NCI-H460 (cell line): ENCODE data around the gene NAXE. TPM values are rescaled to one million over a fixed set of nuclear protein-coding genes. Genes with fewer than 3 reads are reported as not detected.
"Not testable (repeated sequence)": the region's sequence is repeated elsewhere in the genome, so short reads cannot be mapped to it uniquely, and the experiment has no call there.

Source experiments
- DNase-seq: peaks from one replicate; pipeline ENCODE4 v3.0.0-alpha.2; 2016; ENCODE audit warnings: low read depth; ENCODE audit errors: extremely low read depth
- total RNA-seq: library from RNA; depleted of rRNA; stranded (reverse); fragments of >200 nt; shearing (Covaris generic); gene quantifications from 2 replicates; pipeline ENCODE4 v1.2.3, GENCODE V29; 2014

The NAXE gene
- total RNA-seq, 1 experiment from 2014 or later: 235 TPM

DNA sequence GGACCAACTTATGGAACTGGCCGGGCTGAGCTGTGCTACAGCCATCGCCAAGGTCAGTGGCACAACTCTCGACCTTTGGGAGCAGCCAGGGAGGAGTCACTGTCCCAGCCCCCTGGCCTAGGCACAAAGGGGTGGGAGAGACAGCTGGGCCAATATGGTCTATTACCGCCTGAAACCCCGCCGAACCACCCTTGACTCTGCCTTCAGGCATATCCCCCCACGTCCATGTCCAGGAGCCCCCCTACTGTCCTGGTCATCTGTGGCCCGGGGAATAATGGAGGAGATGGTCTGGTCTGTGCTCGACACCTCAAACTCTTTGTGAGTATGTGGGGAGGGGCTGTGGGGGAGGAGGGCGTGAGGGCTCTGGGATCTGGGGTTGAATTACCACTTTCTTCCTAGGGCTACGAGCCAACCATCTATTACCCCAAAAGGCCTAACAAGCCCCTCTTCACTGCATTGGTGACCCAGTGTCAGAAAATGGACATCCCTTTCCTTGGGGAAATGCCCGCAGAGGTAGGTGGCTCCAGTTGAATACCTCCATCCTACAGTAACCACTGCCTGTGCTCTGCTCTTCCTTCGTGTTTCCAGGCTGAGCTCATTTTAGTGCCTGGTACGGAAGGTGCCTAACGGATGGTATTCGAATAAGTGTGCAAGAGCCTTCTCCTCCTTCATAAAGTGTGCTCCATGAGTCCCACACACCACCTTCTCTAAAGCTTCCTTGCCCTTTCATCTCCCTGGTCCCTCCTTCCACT is 758 bp downstream of the NAXE start:
- DNase-seq: no peak

DNA sequence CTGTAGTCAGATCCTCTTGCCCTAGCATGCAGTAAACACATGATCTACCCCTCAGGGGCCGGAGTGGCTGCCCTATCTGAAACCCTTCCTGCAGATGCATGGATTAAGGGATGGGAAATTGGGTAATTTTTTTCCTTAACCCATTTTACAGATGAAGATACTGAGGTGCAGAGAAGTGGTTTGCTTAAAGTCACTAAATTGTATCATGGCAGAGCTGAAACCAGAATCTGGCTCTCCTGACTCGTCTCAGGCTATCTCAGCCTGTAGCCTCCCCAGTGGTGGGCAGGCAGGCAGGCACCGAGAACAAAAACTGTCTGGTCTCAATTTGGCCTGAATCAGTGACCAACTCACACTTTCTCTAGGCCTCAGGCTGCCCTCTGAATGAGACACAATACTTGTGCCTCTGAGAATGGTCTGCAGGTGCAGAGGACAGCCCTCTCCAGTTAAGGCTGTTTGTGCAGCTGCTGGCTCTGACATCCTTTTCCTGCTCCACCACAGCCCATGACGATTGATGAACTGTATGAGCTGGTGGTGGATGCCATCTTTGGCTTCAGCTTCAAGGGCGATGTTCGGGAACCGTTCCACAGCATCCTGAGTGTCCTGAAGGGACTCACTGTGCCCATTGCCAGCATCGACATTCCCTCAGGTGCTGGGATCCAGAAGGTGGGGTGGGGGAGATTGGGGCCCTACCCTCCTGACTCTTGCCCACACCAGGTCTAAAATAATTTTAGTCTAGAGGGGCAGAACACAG is 1.5 kb downstream of the NAXE start:
- DNase-seq: no peak

DNA sequence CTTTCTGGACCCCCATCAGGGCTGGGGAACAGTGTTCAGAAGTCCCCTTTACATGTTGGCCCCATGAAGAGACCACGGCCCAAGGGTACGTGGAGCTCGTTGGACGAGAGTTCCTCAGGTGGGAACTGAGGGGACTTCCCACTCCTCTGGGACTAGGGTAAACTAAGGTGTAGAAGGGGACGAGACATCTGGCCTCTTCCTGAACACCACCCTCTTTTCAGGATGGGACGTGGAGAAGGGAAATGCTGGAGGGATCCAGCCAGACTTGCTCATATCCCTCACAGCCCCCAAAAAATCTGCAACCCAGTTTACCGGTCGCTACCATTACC is 2.0 kb downstream of the NAXE start:
- DNase-seq: no peak

DNA sequence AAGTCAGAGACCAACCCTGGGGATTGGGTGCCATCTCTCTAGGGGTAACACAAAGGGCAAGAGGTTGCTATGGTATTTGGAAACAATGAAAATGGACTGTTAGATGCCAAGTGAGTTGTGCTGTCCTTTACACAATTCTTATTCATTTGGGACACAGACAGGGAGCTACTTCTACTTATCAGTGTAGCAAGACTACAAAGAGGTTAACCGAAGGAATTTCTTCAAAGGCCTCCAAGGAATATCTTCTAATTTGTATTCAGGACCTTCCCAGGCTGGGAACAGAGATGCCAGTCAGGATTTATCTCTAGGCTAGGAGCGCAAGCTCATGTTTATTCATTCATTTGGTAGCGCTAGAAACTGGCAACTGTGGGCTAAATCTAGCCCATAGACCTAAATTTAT is 2.6 kb downstream of the NAXE start:
- DNase-seq: no peak

DNA sequence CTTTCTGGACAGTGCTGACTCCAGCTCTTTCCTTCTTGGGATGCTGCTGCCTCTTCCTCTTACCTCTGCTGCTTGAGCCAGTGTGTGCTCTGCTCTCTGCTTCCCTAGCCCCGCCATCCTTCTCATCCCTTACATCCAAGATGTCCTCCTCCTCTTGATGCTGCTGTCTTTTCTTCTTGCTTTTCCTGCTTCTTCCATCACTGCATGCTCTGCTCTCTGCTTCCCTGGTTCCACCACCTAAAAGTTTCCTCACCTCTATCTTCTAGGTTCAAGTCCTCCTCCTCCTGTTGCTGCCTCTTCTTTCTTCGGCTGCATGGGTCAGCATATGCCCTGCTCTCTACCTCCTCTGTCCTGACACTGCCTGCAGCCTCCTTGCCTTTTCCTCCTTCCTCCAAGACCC is 3.4 kb downstream of the NAXE start:
- no peak for DNase-seq

DNA sequence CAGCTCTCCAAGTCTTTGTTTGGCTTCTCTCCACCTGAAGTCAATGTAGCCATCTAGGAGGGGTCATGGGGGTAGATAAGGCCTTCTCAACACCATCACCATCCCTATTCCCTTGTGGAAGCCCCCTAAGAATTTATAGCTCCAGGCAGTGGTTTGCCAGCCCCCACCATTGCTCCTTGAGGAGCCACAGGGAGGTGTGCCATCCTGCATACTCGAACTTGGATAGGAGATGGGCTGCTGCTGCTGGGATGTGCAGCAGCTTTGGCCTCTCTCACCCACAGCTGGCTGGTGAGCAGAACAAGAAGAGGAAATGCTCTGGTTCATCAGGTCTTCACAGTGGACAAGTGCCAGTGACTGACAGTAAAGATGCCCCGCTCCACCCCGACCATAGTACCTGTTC is 4.8 kb downstream of the NAXE start:
- no peak for DNase-seq

DNA sequence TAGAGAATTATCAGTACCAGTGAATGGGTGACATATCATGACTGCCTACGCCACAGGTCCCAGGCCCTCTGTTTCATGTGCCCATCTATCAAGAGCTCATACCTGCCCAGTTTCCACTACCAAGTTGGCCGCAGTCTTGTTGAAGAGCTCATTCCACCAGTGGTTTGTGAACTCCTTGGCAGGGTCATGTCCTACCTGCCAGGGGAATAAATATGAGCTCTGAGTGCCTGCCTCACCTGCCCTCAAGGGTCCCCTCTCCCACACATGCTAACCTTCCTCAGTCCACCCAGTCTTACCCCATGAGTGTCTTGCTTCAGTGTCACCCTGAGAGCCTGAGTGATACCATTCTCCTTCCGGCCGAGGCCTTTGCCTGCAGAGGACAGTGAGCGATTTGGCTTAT is 6.5 kb downstream of the NAXE start:
- no peak for DNase-seq

DNA sequence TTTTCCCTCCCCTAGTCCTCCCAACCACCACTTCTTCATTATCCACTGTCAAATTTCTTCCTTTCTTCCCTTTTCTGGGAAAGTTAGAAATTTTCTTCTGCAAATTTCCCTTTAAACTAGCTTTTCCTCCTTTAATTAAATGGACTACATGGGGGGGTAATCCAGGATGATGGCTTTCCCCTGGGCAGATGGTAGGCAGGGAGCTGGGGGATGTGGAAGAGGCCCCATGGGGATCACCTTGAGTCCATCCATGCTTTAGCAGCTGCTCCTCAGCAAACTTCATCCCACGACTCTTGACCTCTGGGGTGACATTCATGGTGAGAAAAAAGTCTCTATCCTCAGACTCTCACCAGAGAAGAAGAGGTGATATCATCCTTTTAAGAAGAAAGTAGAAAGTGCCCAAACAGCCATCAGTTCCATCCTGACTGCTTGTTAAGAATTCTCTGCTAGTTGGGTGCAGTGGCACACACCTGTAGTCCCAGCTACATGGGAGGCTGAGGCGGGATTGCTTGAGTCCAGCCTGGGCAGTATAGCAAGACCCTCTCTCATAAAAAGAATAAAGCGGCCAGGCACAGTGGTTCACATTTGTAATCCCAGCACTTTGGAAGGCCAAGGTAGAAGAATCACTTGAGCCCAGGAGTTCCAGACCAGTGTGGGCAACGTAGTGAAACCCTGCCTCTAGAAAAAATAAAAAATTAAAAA is 7.3 kb downstream of the NAXE start:
- no peak for DNase-seq

DNA sequence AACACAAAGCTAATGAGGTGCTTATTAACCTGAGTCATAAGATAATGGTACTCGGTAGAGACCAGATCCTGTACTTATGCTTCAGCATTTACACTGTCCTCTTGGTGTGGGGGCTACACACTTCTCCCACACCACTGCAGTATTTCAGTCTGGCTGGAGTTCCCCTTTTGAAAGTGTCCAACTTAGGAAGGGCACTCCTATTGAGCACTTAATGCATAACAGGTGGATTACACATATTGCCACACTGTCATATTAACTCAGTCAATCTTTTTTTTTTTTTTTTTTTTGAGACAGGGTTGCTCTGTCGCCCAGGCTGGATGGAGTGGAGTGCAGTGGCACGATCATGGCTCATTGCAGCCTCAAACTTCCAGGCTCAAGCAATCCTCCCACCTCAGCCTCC is 8.2 kb downstream of the NAXE start:
- DNase-seq: no peak

DNA sequence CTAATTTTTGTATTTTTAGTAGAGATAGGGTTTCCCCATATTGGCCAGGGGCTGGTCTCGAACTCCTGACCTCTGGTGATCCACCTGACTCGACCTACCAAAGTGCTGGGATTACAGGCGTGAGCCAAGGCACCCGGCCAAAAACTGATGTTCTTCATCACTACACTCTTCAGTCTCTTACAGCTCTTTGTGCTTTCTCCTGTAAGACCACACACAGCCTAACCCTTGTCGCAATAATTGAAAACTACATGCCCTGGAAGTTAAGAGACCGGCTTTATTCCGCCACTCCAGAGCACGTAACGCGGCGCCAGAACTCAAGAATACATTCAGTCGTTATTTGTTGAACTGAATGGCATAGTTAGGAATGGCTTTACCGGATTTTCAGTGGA is 9.2 kb downstream of the NAXE start:
- DNase-seq: no peak

DNA sequence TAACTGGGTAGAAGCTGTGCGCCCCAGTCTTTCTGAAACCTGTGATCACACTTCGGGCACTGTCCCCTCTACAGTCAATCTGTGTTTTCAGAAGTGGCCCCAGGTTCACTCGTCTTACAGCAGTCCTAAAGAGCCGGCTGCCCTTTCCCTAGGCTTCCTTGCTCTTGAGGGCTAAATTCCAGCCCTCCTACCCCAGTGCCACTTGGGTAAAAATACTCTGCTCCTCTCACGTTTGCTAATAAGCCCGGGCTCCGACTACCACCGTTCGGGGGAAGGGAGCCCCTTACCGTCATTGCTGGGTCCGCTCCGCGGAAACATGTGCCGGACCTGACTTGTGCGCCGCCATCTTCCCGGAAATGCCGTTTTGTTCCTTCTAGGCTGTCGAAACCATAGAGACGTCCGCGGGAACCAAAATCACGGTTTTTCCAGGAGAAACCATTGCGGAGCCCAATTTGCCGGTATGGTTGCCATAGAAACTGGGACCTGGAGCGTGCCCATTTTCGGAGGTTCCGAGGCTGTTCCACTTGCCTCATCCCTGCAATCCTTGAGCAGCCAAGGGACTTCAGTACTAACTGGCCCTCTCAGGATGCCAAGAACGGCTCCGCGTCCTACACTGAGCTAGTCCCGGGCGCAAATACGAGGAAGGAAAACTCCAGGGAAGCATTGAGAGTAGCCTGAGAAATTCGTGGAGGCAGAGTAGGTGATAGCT is 9.7 kb downstream of the NAXE start, which contains the start of gene GPATCH4:
Gene GPATCH4, minus strand, starts transcription at position 358 of the 709 bp plus-strand sequence.
- DNase-seq: peak; percentile 67

DNA sequence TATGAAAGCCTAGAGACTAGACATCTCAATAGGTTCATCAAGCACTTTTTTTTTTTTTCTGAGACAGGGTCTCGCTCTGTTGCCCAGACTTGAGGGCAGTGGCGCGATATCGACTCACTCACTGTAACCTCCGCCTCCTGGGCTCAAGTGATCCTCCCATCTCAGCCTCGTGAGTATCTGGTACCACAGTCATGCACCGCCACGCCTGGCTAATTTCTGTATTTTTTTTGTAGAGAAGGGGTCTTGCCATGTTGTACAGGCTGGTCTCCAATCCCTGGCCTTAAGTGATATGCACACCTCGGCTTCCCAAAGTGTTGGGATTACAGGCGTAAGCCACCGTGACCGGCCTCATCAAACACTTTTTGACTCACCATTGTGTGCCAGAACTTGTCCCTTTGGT is 10.3 kb downstream of the NAXE start:
- no peak for DNase-seq

DNA sequence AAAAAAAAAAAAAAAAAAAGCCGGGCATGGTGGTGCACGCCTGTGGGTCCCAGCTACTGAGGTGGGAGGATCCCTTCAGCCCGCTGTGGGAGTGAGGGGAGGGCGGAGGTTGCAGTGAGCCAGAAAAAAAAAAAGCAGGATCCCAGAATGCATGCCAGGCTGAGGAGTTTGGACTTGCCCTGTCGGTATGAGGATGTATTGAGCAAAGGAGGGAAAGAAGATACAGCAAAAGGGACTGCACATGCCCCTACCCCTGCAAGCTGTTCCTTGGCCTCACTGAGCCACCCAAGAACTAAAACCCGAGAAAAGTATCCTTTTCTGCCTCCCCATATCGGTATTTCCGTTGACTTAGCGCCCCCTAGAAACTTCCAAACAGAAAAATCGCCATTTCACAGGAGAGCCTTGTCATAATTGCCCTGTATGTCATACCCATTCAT is 11.0 kb downstream of the NAXE start:
- no peak for DNase-seq

DNA sequence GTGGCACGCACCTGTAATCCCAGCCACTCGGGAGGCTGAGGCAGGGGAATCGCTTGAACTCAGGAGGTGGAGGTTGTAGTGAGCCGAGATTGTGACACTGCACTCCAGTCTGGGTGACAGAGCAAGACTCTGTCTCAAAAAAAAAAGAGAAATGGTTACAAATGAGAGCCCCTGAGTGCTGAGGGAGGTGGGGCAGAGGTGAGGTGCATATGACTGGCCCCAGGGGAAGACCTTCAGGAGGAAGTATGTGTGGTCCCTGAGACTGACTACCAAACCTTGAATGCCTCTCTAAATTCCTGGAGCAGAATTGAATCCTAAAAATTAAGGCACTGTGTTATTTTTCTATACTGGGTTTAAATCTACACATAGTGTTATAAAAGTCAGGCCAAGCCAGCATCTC is 15.8 kb downstream of the NAXE start:
- not testable (repeated sequence) for DNase-seq

DNA sequence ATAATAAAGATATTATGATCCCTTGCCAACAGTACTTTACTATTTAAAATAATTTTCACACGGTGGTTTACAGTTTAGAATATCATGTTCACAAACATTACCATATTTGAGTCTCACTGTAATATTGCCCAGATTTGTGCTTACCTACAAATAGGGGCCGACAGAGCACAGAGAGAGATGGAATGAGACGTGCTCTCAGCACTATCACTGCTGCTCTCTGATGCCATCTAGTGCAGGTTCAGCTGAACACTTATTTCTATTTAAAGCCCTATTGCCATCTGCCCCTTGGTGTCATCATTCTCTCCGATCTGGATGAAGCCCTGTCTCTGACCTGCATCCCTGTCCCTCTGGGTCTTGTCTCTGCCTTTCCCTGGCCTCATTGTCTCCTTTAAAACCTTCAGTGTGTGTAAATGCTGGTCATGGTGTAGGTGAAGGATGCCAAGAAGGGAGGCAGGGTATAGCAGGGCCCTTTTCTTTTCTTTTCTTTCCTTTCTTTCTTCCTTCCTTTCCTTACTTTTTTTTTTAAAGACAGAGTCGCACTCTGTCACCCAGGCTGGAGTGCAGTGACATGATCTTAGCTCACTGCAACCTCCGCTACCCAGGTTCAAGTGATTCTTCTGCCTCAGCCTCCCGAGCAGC is 16.6 kb downstream of the NAXE start:
- peak; percentile 88 for DNase-seq

DNA sequence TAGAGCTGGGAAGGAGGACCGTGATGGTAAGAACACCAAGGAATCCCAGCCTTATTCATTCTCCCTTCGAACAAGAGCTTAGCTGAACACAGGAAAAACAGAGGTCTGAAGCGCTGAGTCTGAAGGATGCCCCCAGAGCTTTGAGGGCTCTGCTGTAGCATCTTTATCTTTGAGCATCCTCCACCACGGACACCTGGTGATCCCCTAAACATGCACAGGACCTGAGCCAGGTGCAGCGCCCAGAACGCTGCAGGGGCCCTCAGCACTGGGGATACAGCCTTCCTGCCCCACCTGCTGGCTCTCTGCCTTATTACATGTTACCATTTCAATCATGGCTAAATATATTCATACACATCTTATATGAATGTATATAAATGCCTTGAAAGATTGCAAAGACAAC is 17.4 kb downstream of the NAXE start:
- DNase-seq: peak; percentile 60

DNA sequence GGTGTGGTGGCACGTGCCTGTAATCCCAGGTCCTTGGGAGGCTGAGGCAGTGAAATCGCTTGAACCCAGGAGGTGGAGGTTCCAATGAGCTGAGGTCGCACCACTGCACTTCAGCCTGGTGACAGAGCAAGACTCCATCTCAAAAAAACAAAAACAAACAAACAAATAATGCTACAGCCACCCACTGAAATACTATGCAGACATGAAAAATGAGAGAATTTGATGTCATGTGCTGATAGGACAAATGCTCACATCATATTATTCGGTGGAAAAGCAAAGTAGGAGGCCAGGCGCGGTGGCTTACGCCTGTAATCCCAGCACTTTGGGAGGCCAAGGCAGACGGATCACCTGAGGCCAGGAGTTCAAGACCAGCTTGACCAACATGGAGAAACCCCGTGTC is 18.5 kb downstream of the NAXE start:
- DNase-seq: not testable (repeated sequence)

DNA sequence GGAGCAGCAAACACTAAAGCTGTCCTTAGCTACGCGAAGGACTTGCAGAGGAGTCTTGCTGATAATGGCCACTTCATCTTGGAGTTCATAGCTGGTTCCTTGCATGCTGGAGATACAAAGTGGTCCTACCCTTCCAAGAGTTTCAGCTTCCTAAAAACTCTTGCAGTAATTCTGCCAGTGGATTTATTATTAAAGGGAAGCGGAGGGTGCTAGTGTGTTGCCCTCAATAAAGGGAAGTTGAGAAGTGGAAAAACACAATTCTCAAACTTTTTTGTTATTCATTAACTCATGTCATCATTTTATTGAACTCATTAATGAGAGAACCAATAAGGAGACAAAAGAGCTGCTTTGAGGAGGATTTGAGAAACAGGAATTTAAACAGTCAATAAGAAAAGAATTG is 21.1 kb downstream of the NAXE start:
- DNase-seq: no peak

DNA sequence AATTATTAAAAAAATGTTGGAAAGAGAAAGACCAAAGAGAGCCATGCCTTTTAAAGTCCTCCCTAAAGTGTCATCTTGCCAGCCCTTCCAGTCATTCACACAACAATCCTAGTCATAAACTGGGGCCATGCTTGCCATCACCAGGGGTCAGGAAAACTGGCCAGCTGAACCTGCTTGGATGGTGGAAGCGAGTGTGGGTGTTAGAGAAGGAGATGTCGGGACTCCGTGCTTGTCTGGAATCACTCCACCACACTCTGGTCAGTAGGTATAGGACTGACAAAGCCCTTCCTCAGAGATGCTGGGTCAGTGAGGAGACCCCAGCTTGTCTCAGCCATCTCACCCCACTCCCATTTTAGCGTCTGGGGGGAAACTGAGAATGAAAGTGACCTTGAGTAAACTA is 24.4 kb downstream of the NAXE start:
- DNase-seq: no peak

DNA sequence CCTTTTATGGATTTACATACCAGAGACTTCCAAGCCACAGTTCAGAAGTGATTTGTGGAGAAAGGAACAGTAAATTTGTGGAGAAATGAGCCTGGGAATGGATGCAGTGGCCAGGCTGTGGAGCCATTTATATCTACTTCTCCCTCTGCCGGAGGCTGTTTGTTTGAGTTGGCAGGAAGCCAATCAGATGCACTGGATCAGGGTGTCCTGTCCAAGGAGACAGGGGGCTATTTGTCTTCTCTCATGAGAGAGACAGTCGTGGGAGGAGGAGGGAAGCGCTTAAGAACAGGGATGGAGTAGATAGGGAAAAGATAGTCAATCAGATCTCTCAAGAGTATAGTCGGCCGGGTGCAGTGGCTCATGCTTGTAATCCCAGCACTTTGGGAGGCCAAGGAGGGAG is 24.9 kb downstream of the NAXE start:
- no peak for DNase-seq
